ENCODE measurements around the gene POMZP3. TPM values are rescaled to one million over a fixed set of nuclear protein-coding genes. Genes with fewer than 3 reads are reported as not detected.

Gene POMZP3
- 12.9 and 13.1 TPM in 2 replicates for total RNA-seq (2014; rRNA removed; shearing (Covaris generic))

GRCh38 chr7:76626989-76627642, at the start of gene POMZP3:
POMZP3 (minus strand) TSS chr7:76627279; CDS start chr7:76626064, 1,215 bp downstream.

Other genes with a start within 250 kb of the POMZP3 start
- 0.64 and 0.75 TPM in 2 replicates for gene SSC4D, start 217.6 kb downstream of the POMZP3 start, total RNA-seq (2014; rRNA removed; shearing (Covaris generic))
- gene ZP3, start 202.3 kb downstream of the POMZP3 start, total RNA-seq (2014; rRNA removed; shearing (Covaris generic)), result 5.5 and 6.5 TPM in 2 replicates
- gene DTX2, start 165.6 kb downstream of the POMZP3 start, total RNA-seq (2014; rRNA removed; shearing (Covaris generic)), result 12.4 and 19.7 TPM in 2 replicates
- 2.1 and 3.9 TPM in 2 replicates for gene UPK3B, start 116.7 kb downstream of the POMZP3 start, total RNA-seq (2014; rRNA removed; shearing (Covaris generic))
- gene SPDYE16, start 84.0 kb downstream of the POMZP3 start, total RNA-seq (2014; rRNA removed; shearing (Covaris generic)), result 0.08 TPM in 1 of 2 replicates, not detected in the other

Data from A375 (cell line).